Measurements from ENCODE around the gene C16orf54.
"Not testable (repeated sequence)": the region's sequence is repeated elsewhere in the genome, so short reads cannot be mapped to it uniquely, and the experiment has no call there.

The C16orf54 gene

GRCh38 chr16:29743475-29743826, 2.3 kb downstream of the C16orf54 start:
- in situ Hi-C loops (cut with MboI; ENCODE audit: low sequenced_read_pairs), result no loop called here

DNA sequence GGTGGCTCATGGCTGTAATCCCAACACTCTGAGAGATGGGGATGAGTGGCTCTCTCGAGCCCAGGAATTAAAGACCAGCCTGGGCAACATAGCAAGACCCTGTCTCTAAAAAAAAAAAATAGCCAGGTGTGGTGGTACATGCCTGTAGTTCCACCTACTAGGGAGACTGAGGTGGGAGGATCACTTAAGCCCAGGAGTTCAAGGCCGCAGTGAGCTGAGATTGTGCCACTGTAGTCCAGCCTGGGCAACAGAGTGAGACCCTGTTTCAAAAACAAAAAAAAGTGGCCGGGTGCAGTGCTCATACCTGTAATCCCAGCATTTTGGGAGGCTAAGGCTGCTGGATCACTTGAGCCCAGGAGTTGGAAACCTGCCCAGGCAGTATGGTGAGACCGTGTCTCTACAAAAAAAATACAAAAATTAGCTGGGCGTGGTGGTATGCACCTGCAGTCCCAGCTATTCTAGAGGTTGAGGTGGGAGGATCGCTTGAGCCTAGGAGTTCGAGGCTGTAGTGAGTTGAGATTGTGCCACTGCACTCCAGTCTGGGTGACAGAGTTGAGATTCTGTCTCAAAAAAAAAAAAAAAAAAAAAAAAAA, 3.0 kb downstream of the C16orf54 start:
- in situ Hi-C loops (cut with MboI; ENCODE audit: low sequenced_read_pairs), result no loop called here

GRCh38 chr16:29740630-29741015, 5.2 kb downstream of the C16orf54 start:
- in situ Hi-C loops (cut with MboI; ENCODE audit: low sequenced_read_pairs), result not testable (repeated sequence)

DNA sequence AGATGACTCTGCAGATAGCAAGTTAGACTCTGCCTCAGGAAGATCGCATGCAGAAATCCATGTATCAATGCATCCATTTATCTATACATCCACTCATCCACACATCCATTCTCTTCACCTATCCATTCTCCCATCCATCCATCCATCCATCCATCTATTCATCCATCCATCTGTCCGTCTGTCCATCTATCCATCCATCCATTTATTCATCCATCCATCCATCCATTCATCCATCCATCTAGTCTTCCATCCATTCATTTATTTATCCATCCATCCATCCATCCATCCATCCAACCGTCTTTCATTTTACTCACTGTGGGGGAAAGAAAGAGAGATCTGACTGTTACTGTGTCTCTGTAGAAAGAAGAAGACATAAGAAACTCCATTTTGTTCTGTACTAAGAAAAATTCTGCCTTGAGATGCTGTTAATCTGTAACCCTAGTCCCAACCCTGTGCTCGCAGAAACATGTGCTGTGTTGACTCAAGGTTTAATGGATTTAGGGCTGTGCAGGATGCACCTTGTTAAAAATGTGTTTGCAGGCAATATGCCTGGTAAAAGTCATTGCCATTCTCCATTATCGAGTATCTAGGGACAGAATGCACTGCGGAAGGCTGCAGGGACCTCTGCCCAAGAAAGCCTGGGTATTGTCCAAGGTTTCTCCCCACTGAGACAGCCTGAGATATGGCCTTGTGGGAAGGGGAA, 5.7 kb downstream of the C16orf54 start:
- in situ Hi-C loops (cut with MboI; ENCODE audit: low sequenced_read_pairs), result not testable (repeated sequence)

- in situ Hi-C loops (cut with MboI; ENCODE audit: low sequenced_read_pairs), result no loop called here
Observed at GRCh38 chr16:29738514-29738913, 7.3 kb downstream of the C16orf54 start.

DNA sequence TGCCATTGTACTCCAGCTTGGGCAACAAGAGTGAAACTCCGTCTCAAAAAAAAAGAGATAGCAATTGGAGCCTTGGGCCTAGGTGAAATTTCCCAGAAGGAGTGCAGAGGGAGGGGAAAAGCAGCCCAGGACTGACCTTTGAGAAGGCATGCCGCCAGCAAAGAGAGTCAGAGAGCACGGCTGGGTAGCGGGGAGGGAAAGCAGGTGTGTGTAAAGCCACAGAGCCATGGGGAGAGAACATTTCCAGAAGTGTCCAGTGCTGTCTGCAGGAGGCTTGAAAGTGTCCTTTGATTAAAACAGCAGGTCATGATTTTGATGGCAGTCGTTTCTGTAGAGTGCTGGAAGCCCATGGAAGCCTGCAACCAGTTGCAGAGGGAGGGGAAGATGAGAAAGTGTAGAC, 8.1 kb downstream of the C16orf54 start:
- in situ Hi-C loops (cut with MboI; ENCODE audit: low sequenced_read_pairs), result no loop called here

GRCh38 chr16:29736764-29737163, 9.0 kb downstream of the C16orf54 start:
- in situ Hi-C loops (cut with MboI; ENCODE audit: low sequenced_read_pairs), result no loop called here

DNA sequence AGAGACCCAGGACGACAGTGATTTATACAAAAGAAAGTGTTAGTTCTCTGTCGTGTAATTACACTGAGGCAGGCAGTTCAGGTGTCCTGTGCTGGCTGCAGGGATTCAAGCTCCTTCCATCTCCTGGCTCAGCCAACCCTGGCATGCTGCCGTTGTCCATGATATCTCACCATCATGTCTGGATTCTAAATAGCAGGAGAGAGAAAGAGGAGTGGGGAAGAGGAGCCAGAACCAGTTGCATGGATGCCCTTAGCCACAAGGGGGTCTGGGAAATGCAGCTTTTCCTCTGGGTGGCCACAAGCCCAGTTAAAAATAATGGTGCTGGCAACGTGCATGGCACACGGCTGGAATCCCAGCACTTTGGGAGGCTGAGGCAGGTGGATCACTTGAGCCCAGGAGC, 9.7 kb downstream of the C16orf54 start:
- in situ Hi-C loops (cut with MboI; ENCODE audit: low sequenced_read_pairs), result no loop called here

DNA sequence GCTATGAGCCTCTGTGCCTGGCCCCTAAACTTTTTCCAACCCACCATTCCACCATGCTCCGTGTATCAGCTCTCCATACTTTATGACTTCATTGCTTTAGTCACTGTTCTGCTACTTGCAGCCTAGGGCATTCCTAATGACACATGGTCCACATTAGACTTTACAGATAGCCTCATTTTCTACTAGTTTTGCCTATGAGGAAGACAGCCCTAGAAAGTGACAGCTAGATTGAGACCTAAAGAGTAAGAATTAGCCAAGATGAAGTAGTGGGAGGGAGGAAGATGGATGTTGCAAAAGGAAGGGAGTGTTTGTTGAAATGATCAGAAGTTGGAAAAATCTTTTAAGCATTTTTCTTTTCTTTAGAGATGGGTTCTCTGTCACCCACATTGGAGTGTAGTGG, 11.0 kb downstream of the C16orf54 start:
- in situ Hi-C loops (cut with MboI; ENCODE audit: low sequenced_read_pairs), result no loop called here

GRCh38 chr16:29731768-29732601, 13.8 kb downstream of the C16orf54 start:
- in situ Hi-C loops (cut with MboI; ENCODE audit: low sequenced_read_pairs), result not testable (repeated sequence)

GRCh38 chr16:29730649-29731048, 15.1 kb downstream of the C16orf54 start:
- in situ Hi-C loops (cut with MboI; ENCODE audit: low sequenced_read_pairs), result no loop called here

DNA sequence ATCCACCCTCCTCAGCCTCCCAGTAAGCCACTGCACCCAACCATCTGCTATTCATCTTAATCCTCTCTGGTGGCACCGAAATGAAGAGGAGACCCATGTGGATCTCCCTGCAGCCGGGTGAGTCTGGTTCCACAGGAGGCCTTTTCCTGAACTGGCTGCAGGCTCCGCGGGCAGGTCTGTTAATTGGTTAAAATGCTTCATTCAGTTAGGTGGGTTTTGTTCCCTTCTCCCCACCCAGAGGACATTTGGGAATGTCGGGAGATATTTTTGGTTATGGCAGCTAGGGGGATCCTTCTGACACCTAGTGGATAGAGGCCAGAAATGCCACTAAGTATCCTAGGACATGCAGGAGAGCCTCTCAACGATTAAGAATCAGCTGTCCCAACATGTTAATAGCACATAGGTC, 16.7 kb downstream of the C16orf54 start:
- in situ Hi-C loops (cut with MboI; ENCODE audit: low sequenced_read_pairs), result no loop called here

GRCh38 chr16:29727452-29727851, 18.3 kb downstream of the C16orf54 start:
- in situ Hi-C loops (cut with MboI; ENCODE audit: low sequenced_read_pairs), result no loop called here

- in situ Hi-C loops (cut with MboI; ENCODE audit: low sequenced_read_pairs), result no loop called here
Observed at GRCh38 chr16:29726845-29727377, 18.9 kb downstream of the C16orf54 start.

DNA sequence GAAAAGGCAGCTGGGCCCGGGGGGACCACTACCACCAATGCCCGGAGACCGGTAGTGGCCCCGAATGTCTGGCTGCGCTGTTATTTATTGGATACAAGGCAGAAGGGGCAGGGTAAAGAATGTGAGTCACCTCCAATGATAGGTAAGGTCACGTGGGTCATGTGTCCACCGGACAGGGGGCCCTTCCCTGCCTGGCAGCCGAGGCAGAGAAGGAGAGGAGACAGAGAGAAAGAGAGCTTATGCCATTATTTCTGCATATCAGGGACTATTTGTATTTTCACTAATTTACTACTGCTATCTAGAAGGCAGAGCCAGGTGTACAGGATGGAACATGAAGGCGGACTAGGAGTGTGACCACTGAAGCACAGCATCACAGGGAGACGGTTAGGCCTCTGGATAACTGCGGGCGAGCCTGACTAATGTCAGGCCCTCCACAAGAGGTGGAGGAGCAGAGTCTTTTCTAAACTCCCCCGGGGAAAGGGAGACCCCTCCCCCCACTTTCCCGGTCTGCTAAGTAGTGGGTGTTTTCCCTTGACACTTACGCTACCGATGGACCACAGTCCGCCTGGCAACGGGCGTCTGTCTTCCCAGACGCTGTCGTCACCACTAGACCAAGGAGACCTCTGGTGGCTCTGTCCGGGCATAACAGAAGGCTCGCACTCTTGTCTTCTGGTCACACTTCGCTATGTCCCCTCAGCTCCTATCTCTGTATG, 24.5 kb downstream of the C16orf54 start:
- in situ Hi-C loops (cut with MboI; ENCODE audit: low sequenced_read_pairs), result not testable (repeated sequence)

DNA sequence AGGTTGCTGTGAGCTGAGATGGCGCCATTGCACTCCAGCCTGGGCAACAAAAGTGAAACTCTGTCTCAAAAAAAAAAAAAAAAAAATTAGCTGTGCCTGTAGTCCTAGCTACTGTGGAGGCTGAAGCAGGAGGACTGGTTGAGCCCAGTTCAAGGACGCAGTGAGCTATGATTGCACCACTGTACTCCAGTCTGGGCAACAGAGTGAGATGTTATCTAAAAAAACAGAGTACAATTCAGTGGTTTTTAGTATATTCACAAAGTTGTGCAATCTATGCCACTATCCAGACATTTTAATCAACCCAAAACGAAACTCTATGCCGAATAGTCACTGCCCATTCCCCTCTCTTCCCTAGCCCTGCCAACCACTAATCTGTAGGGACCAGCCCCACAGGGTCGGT, 25.1 kb downstream of the C16orf54 start:
- in situ Hi-C loops (cut with MboI; ENCODE audit: low sequenced_read_pairs), result no loop called here

DNA sequence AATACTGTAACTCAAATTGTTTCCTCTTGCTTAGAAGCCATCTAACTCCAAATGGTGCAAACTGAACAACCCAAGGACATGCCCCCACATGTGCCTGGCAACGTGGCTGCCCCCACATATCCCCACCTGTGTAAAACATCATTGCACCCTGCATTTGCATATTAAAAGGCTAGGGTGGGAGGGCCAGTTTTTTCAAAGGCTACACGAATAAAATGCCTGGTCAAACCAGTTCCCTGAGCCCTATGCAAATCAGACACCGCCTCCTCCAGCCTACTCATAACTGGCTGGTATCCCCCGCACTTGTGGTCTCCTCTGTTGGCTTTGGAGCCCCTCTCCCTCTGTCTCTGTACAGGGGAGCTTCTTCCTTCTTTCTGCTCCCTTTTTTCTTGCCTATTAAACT, 26.7 kb downstream of the C16orf54 start:
- in situ Hi-C loops (cut with MboI; ENCODE audit: low sequenced_read_pairs), result no loop called here

- in situ Hi-C loops (cut with MboI; ENCODE audit: low sequenced_read_pairs), result no loop called here
Observed at GRCh38 chr16:29717113-29717512, 28.7 kb downstream of the C16orf54 start.

DNA sequence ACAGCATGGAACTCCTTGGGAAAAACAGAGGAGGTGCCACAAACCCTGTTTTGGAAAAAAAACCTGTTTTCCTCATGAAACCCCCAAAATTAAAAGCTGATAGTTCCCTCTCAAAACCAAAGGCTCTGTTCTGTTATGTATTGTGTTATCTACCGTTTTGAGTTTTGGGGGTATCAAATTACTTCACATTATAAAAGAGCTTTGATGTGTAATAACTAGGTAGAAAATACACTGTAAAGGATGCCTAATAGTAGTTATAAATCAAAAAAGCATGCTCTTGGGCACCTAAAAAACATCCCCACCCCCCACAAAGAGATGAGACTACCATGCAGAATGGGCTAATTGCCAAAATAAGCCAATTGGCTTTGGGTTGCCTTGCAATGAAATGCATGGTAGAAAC, 30.8 kb downstream of the C16orf54 start:
- in situ Hi-C loops (cut with MboI; ENCODE audit: low sequenced_read_pairs), result no loop called here

- in situ Hi-C loops (cut with MboI; ENCODE audit: low sequenced_read_pairs), result no loop called here
Observed at GRCh38 chr16:29714396-29714795, 31.4 kb downstream of the C16orf54 start.

- in situ Hi-C loops (cut with MboI; ENCODE audit: low sequenced_read_pairs), result no loop called here
Observed at GRCh38 chr16:29712809-29713208, 33.0 kb downstream of the C16orf54 start.
